ENCODE data around the gene NFASC. TPM values are rescaled to one million over a fixed set of nuclear protein-coding genes. Genes with fewer than 3 reads are reported as not detected.

The NFASC gene
- total RNA-seq, 1 donor from 2014 or later, result 29.6 TPM

DNA sequence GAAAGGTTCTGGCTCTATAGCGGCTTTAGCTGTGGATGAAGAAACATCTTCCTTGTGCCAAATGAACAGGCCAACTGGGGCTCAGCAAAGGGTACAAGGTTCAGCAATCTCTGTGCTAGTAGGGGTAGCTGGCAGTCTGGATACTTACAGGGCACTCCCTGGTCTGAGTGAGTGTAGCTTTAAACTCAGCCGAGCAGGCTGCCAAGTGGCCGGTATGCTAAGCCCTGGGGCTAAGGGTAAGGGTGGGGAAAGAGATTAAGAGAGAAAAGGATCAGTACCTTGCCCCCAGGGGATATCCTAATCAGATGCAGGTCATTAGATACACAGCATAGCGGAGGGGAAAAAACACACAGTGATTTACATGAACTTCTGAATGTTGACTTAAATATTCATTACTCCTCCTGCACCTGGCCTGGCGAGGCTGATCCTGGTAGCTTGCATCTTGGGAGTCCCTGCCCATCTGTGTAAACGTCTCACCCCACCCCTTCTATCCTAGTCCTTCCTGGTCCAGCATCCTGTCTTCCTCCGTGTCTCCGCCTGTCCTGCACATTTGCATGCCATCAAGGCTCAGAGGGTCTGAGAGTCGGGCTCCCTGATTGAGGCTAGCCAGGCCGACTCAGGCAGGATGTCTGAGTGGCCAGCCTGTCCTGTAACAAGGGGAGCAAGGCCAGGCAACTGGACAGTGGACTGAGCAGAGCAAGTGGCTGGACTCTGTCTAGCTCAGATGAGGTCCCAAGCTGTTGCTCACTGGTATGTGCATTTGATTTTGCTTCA is 132.9 kb downstream of the NFASC start:
- Histone ChIP-seq H3K4me1 (ENCODE audit: insufficient read depth, low read length) (no peaks in the 10 kb centered on the region), H3K9me3 (ENCODE audit: insufficient read depth, low read depth, low read length) (no peaks in the 10 kb centered on the region), H3K27ac (ENCODE audit: low read depth, low read length) (no peak overlapping the region), H4K20me1 (ENCODE audit: insufficient read depth, low read length) (no peaks in the 10 kb centered on the region), H3K4me2 (ENCODE audit: low read length) (no peak overlapping the region), H3K79me2 (ENCODE audit: insufficient read depth, low read length) (no peaks in the 10 kb centered on the region), H3K9ac (ENCODE audit: low read length) (no peak overlapping the region), H3K27me3 (ENCODE audit: insufficient read depth, low read length) (no peaks in the 10 kb centered on the region), H3K36me3 (ENCODE audit: insufficient read depth, low read length) (no peaks in the 10 kb centered on the region), H2AFZ (ENCODE audit: low read depth, low read length) (no peak overlapping the region), H3K4me3 (ENCODE audit: insufficient read depth, low read depth, low read length) (no peak overlapping the region)
- Mint-ChIP-seq H3K4me3 (ENCODE audit: unreplicated experiment) (no peak overlapping the region), H3K27me3 (ENCODE audit: low read depth, unreplicated experiment) (peaks cover 52% of the 10 kb centered on the region), H3K4me1 (ENCODE audit: low read depth, unreplicated experiment) (peaks cover 14% of the 10 kb centered on the region), H3K36me3 (ENCODE audit: low read depth, unreplicated experiment) (peaks cover 11% of the 10 kb centered on the region), H3K9me3 (ENCODE audit: unreplicated experiment) (no peaks in the 10 kb centered on the region), H3K27ac (ENCODE audit: unreplicated experiment) (no peak overlapping the region)
- no peak for TF ChIP-seq EZH2 (IDR thresholded peaks at IDR 0.05; ENCODE audit: insufficient read depth, low read length)
- TF ChIP-seq, protein P1, sequence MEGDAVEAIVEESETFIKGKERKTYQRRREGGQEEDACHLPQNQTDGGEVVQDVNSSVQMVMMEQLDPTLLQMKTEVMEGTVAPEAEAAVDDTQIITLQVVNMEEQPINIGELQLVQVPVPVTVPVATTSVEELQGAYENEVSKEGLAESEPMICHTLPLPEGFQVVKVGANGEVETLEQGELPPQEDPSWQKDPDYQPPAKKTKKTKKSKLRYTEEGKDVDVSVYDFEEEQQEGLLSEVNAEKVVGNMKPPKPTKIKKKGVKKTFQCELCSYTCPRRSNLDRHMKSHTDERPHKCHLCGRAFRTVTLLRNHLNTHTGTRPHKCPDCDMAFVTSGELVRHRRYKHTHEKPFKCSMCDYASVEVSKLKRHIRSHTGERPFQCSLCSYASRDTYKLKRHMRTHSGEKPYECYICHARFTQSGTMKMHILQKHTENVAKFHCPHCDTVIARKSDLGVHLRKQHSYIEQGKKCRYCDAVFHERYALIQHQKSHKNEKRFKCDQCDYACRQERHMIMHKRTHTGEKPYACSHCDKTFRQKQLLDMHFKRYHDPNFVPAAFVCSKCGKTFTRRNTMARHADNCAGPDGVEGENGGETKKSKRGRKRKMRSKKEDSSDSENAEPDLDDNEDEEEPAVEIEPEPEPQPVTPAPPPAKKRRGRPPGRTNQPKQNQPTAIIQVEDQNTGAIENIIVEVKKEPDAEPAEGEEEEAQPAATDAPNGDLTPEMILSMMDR (IDR thresholded peaks at IDR 0.05; ENCODE audit: insufficient read depth, low read depth, low read length), result no peak
- FAIRE-seq (no peak), DNase-seq (ENCODE audit: low read depth) (no peak)

DNA sequence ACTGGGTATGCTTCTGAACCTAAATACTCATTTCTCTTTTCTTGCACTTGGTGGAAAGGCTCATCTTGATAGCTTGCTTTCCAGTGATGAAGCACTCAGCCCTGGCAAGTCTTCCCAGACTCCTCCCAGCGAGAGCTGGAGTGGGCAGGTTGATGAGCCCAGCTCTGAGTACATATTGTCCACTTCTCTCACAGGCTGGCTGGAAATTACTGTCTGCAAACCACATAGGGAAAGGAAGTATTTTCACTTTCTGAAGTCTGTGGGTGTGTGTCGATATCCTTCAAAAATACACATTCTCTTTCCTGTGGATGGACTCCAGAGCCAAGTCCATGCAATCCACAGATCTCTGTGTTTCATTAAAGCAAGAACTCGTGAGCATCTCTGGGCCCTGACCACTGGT is 133.7 kb downstream of the NFASC start:
- H2AFZ ChIP-seq (ENCODE audit: low read depth, low read length), result no peak overlapping the region
- H3K4me1 Mint-ChIP-seq (ENCODE audit: low read depth, unreplicated experiment), result peaks cover 10% of the 10 kb centered on the region
- FAIRE-seq, result no peak
- H3K36me3 ChIP-seq (ENCODE audit: insufficient read depth, low read length), result no peaks in the 10 kb centered on the region
- H3K9me3 ChIP-seq (ENCODE audit: insufficient read depth, low read depth, low read length), result no peaks in the 10 kb centered on the region
- no peak overlapping the region for H3K9ac ChIP-seq (ENCODE audit: low read length)
- H3K4me2 ChIP-seq (ENCODE audit: low read length), result no peak overlapping the region
- H3K27ac ChIP-seq (ENCODE audit: low read depth, low read length), result no peak overlapping the region
- H3K4me3 ChIP-seq (ENCODE audit: insufficient read depth, low read depth, low read length), result no peak overlapping the region
- DNase-seq (ENCODE audit: low read depth), result no peak
- peaks cover 11% of the 10 kb centered on the region for H3K36me3 Mint-ChIP-seq (ENCODE audit: low read depth, unreplicated experiment)
- no peaks in the 10 kb centered on the region for H3K9me3 Mint-ChIP-seq (ENCODE audit: unreplicated experiment)
- H3K27me3 Mint-ChIP-seq (ENCODE audit: low read depth, unreplicated experiment), result peaks cover 47% of the 10 kb centered on the region
- no peak overlapping the region for H3K4me3 Mint-ChIP-seq (ENCODE audit: unreplicated experiment)
- no peaks in the 10 kb centered on the region for H3K4me1 ChIP-seq (ENCODE audit: insufficient read depth, low read length)
- H3K27me3 ChIP-seq (ENCODE audit: insufficient read depth, low read length), result no peaks in the 10 kb centered on the region
- H4K20me1 ChIP-seq (ENCODE audit: insufficient read depth, low read length), result no peaks in the 10 kb centered on the region
- H3K27ac Mint-ChIP-seq (ENCODE audit: unreplicated experiment), result no peak overlapping the region
- TF ChIP-seq, protein P1 (IDR thresholded peaks at IDR 0.05; ENCODE audit: insufficient read depth, low read depth, low read length), result no peak
- no peak for TF ChIP-seq EZH2 (IDR thresholded peaks at IDR 0.05; ENCODE audit: insufficient read depth, low read length)
- no peaks in the 10 kb centered on the region for H3K79me2 ChIP-seq (ENCODE audit: insufficient read depth, low read length)

DNA sequence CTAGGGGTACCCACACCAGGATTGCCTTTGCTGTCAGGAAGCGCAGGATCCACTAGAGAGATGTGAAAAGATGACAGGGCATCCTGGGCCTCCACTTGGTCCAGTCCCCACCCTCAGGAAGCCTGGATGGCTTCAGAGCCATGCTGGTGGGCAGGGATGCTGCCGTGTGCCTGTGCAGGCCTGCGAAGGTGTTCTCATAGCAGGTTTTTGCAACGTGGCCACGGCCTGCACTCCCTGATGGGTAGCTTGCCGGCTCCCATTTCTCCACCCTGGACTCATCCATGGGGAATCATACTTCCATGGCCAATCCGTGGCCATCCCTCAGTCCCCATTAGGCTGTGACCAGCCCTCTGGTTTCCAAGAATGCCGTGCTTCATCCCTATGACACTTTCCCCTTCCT is 138.2 kb downstream of the NFASC start:
- Histone ChIP-seq H3K4me2 (ENCODE audit: low read length) (no peak overlapping the region), H3K9ac (ENCODE audit: low read length) (no peak overlapping the region), H3K27ac (ENCODE audit: low read depth, low read length) (no peak overlapping the region), H3K4me1 (ENCODE audit: insufficient read depth, low read length) (peaks cover 4% of the 10 kb centered on the region), H3K79me2 (ENCODE audit: insufficient read depth, low read length) (no peaks in the 10 kb centered on the region), H3K4me3 (ENCODE audit: insufficient read depth, low read depth, low read length) (no peak overlapping the region), H3K36me3 (ENCODE audit: insufficient read depth, low read length) (no peaks in the 10 kb centered on the region), H3K9me3 (ENCODE audit: insufficient read depth, low read depth, low read length) (no peaks in the 10 kb centered on the region), H4K20me1 (ENCODE audit: insufficient read depth, low read length) (no peaks in the 10 kb centered on the region), H2AFZ (ENCODE audit: low read depth, low read length) (no peak overlapping the region), H3K27me3 (ENCODE audit: insufficient read depth, low read length) (no peaks in the 10 kb centered on the region)
- TF ChIP-seq, protein P1 (IDR thresholded peaks at IDR 0.05; ENCODE audit: insufficient read depth, low read depth, low read length), result no peak
- no peak for TF ChIP-seq EZH2 (IDR thresholded peaks at IDR 0.05; ENCODE audit: insufficient read depth, low read length)
- no peak for FAIRE-seq
- H3K4me1 Mint-ChIP-seq (ENCODE audit: low read depth, unreplicated experiment), result peaks cover 23% of the 10 kb centered on the region
- H3K27me3 Mint-ChIP-seq (ENCODE audit: low read depth, unreplicated experiment), result peaks cover 35% of the 10 kb centered on the region
- DNase-seq (ENCODE audit: low read depth), result no peak
- H3K27ac Mint-ChIP-seq (ENCODE audit: unreplicated experiment), result no peak overlapping the region
- H3K9me3 Mint-ChIP-seq (ENCODE audit: unreplicated experiment), result no peaks in the 10 kb centered on the region
- no peak overlapping the region for H3K4me3 Mint-ChIP-seq (ENCODE audit: unreplicated experiment)
- H3K36me3 Mint-ChIP-seq (ENCODE audit: low read depth, unreplicated experiment), result peaks cover 4% of the 10 kb centered on the region

Data from astrocyte (in vitro differentiated cells and primary cell).